GM18868 (cell line): ENCODE results near the gene EPN2.
"Not testable (repeated sequence)": the region's sequence is repeated elsewhere in the genome, so short reads cannot be mapped to it uniquely, and the experiment has no call there.

Experiments
- ATAC-seq: cut with Tn5 transposase; IDR thresholded peaks from one replicate; pipeline ENCODE4 v1.9.1; 2021; ENCODE audit warnings: mild to moderate bottlenecking, moderate library complexity; ENCODE audit not compliant: unreplicated experiment

EPN2 gene

DNA sequence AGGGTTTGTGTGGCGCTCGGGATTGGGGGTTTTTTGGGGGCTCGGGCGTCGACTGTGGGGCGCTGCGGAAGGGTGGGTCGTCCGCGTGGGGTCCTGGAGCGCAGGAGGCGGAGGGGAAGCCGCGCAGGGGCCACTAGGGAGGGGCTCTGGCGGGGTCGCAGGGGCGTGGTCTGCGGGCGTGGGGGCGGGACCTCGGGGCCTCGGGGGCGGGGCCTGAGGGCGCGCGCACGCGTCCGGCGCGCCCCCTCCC lies at the start of gene EPN2:
EPN2 (plus strand) TSS at position 228 of the 250 bp plus-strand sequence. CDS start 45,754 bp downstream, outside the sequence.
- not testable (repeated sequence) for ATAC-seq

DNA sequence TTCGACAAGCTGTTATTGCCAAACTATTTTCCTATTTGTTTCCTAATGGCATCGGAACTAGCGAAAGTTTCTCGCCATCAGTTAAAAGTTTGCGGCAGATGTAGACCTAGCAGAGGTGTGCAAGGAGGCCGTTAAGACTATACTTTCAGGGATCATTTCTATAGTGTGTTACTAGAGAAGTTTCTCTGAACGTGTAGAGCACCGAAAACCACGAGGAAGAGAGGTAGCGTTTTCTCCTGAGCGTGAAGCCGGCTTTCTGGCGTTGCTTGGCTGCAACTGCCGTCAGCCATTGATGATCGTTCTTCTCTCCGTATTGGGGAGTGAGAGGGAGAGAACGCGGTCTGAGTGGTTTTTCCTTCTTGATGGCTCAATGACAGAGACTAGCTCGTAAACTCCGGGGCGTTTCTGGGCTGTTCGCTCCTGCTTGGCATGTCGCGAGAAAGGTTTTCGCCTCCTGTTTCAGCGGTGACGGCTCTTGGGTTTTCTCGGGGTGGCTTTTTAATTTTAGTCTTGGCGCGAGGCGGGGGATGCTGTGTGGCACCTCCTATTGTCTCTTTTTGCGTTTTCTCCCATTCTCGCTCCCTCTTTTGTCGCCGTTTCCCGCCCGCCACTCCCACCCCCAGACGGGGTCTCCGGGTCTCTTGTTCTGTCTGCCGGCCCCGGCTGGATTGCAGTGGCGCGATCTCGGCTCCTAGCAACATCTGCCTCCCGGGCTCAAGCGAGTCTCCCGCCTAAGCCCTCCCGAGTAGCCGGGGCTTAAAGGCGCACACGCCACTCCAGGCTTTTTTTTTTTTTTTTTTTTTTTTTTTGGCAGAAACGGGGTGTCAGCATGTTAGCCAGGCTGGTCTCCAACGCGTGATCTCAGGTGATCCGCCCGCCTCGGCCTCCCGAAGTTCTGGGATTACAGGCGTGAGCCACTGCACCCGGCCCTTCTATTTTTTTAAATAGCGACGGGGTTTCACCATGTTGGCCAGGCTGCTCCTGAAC lies 49.0 kb upstream of the EPN2 start:
- ATAC-seq, result not testable (repeated sequence)

DNA sequence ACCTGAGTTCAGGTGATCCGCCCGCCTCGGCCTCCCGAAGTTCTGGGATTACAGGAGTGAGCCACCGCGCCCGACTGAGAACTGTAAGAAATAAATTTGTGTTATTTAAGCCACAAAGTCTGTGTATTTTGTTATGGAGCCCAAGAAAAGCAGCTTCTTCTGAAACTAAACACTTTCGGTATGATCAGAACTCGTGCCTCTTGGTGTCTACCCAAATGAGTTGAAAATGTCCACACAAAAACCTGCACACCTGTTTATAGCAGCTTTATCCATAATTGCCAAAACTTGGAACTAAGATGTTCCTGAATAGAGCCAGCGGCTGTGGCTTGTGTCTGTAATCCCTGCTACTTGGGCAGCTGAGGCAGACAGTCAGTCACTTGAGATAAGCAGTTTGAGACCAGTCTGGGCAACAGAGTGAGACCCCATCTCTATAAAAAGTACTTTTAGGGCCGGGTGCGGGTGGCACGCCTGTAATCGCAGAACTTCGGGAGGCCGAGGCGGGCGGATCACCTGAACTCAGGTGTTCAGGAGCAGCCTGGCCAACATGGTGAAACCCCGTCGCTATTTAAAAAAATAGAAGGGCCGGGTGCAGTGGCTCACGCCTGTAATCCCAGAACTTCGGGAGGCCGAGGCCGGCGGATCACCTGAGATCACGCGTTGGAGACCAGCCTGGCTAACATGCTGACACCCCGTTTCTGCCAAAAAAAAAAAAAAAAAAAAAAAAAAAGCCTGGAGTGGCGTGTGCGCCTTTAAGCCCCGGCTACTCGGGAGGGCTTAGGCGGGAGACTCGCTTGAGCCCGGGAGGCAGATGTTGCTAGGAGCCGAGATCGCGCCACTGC lies 48.1 kb upstream of the EPN2 start:
- ATAC-seq, result not testable (repeated sequence)

DNA sequence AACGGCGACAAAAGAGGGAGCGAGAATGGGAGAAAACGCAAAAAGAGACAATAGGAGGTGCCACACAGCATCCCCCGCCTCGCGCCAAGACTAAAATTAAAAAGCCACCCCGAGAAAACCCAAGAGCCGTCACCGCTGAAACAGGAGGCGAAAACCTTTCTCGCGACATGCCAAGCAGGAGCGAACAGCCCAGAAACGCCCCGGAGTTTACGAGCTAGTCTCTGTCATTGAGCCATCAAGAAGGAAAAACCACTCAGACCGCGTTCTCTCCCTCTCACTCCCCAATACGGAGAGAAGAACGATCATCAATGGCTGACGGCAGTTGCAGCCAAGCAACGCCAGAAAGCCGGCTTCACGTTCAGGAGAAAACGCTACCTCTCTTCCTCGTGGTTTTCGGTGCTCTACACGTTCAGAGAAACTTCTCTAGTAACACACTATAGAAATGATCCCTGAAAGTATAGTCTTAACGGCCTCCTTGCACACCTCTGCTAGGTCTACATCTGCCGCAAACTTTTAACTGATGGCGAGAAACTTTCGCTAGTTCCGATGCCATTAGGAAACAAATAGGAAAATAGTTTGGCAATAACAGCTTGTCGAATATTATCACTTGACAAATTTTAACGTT lies 47.3 kb upstream of the EPN2 start:
- not testable (repeated sequence) for ATAC-seq

DNA sequence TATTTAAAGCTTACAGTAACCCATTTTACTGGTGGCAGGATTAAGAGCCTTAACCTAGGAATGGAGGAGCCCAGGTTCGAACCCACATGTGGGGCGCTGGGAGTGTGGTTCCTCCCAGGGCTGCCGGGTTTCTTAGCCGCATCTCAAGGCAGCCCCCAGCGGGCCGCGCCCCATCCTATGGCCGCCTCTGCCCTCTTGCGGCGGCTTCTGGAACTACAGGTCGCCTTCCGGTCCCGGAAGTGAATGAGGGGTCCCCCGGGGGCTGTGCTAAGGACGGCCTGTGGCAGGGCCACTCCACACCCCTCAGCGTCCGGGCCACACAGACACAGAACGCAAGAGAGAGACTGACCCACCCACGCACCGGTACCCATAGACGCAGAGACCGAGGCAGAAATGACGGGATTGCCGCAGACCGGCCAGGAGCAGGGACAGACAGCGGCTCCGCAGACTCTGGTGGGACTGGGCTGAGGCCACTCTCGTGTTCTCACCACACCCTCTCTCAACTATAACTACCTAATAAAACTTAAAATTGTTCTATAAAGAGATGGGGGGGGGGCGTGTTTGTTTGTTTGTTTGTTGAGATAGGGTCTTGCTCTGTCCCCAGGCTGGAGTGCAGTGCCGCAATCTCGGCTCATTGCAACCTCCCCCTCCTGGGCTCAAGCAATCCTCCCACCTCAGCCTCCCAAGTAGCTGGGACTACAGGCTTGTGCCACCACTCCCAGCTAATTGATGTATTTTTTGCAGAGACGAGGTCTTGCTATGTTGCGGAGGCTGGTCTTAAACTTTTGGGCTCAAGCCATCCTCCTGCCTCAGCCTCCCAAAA lies 40.6 kb upstream of the EPN2 start:
- peak; percentile 86 for ATAC-seq

DNA sequence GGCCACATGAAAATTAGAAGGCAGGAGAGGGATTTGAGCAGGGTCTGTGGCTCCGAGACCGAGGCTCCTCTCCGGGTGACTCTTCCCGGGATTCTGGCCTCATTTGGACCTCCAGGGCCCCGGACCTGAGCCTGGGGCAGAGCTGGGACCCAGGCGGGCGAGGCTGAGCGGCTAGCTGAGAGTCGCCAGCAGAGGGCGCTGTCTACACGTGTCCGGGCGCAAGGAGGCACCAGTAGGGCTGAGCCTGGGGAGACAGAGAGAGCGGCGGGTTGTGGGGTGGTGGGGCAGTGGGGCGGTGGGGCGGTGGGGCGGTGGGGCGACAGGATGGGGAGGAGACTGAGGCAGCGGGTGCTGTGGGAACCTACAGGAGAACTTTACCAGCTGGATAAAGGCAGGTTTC lies 34.7 kb upstream of the EPN2 start:
- peak; percentile 70 for ATAC-seq

DNA sequence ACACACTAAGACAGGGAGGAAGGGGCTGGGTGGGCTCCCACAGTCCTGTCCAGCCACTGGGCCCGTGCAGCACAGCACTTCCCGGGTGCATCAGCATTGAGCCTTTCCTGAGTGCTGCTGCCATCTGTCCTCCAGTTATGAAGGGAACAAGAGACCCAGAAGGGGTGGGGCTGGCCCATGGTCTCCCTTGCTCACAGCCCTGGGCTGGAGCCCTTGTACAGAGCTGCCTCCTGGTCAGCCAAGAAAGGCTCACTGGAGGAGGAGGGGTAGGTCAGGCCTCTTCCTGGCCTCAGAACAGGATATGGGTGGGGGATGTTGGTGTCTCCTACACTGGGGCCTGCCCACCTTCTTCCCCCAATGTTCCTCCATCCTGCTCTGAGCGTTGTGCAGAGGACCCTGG lies 33.7 kb upstream of the EPN2 start:
- not testable (repeated sequence) for ATAC-seq

DNA sequence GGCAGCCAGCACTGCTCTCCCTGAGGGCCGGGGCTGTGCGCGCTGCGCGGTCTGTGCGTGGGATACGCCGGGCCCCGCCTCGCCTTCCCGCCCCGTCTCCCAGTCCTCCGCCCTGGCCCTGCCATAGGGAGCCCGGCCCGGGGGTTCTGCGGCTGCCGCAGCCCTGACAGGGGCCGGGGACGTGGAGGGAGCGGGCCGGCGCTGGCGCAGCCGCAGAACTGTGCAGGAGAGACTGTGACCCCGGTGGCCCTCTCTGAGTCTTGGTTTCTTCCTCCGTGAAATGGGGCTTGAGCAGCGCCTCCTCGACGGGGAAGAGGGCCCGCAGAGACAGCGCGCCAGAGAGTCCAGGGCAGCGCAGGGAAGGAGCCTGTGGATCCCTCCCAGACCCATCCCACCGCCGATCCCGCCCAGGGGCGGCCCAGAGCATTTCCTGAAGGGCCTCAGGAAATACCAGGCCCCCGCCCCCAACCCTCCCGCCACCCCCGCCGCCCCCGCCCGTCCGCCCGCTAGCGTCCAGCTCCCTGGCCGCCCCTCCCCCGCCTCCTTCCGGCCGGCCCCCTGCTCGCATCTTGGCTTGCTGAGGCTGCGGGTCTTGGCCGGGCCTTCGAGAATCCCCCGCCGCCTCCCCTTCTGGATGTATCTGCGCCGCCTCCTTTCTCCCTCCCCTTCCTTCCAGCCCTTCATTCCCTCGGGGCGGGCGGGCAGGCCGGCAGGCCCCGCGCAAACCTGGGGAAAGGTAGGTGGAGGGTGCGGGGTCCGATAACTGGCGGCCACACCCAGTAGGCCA lies 21.9 kb upstream of the EPN2 start:
- not testable (repeated sequence) for ATAC-seq

DNA sequence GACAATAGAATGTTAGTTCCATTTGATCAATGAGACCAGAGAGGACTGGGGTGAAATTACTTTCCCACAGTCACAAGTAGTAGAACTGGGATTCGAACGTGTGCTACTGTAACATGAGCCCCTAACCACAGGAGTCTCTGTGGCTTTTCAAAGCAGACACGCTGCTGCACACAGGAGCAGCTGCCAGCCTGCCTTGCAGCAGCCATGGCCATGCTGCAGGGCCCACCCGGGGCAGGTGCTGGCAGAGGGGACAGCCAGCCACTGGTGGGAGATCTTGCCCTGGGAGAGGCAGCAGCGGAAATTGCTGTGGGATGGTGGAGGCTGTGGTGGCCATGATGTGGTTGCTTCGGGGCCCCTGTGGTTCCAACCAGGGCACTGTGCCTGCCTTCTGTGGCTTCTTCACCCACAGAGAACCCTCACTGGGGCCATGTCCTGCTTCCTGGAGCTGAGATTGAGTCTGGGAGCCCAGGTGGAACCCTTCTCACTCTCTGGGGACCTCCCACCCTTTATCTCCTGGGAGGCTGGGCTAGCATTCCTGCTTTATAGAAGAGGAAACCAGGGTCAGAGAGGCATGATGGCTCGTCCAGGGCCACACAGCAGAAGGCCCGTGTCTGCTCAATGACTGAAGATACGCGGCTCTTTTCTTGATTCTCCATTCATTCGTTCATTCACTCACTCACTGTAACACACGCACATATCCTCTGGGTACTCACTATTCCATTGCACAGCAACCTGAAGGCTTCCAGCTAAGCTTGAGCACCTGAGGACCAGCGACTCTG lies 20.8 kb upstream of the EPN2 start:
- ATAC-seq, result peak; percentile 49

DNA sequence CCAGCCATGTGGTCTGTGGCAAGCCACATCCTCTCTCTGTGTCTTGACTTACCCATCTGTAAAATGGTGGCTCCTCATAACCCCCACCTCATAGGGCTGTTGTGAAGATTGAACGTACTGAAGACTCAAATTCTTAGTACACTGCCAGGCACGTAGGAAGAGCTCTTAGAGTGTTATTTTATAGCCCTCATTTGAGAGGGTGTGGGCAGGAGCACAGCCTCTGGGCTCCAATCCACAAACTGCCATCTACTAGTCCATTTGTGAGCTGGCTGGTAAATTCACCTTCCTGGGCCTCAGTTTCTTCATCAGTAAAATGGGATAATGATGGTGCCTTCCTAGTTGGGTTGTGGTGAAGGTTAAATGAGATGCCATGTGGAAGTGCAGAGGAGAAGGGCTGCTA lies 18.3 kb upstream of the EPN2 start:
- ATAC-seq, result not testable (repeated sequence)

DNA sequence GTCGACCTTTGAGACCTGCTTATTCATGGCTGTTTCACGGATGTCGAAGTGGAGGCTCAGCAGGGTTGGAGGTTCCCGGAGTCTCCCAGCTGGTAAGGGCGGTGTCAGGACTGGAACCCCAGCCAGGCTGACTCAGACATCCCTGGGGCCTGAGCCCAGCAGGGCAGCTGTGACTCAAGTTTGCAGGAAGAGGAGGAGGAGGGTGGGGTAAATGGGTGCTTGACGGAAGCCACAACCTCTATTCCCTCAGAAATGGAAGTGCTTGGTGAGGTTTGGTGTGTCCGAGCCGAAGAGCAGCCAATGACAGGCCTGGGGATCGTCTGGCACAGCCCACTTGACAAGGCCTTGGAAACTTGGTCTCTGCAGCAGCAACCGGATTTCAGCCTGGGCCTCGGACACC lies 17.8 kb upstream of the EPN2 start:
- not testable (repeated sequence) for ATAC-seq

DNA sequence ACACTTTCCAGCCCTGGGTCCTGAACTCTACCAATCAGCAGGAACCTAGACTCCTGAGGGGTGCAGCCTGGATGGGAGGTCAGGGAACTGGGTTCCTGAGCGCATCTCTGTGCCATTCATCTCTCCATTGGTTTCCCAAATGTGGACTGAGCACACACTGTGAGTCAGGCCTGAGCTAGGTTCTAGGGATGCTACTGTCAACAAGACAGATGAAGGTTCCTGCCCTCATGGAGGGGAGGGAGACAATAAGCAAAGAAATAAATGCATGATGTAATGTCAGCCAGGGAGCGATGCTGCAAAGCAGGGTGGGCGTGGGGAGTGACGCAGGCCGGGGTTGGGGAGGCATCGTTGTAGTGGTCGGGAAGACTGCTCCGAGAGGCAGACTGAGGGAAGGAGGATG lies 17.0 kb upstream of the EPN2 start:
- not testable (repeated sequence) for ATAC-seq

DNA sequence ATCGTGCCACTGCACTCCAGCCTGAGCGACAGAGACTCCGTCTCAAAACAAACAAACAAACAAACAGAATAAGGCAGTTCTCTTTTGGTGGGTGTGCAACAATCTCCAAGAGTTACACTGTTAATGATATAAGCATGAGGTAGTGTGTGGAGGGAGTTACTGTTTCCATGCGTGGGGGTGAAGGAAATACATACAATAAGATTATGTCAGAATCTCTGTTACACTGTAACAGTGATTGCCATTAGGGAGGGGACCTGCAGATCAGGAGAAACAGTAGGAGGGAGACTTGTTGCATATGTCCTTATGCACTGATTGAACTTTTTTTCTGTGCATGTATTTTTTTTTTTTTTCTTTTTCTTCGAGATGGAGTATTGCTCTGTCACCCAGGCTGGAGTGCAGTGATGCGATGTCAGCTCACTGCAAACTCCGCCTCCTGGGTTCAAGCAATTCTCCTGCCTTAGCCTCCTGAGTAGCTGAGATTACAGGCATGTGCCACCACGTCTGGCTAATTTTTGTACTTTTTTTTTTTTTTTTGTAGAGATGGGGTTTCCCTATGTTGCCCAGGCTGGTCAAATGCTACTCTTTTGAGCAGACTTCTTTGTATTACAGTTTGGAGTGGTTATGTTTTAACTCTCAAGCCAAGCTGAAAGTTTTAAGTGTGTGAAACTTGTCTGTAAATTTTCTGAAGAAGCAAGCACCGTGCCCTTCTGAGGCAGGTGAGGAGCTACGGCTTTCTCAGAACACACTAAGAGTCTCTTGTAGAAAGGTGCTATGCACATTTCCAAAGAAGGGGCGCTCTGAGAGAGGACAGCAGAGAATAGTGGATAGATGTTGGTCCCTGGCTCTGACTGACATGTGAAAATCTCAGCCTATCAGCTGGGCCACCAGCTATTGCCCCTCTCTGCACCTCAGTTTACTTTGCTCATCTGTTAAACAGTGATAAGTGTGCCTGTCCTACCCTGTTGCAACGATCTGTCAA lies 10.3 kb upstream of the EPN2 start:
- peak; percentile 51 for ATAC-seq

DNA sequence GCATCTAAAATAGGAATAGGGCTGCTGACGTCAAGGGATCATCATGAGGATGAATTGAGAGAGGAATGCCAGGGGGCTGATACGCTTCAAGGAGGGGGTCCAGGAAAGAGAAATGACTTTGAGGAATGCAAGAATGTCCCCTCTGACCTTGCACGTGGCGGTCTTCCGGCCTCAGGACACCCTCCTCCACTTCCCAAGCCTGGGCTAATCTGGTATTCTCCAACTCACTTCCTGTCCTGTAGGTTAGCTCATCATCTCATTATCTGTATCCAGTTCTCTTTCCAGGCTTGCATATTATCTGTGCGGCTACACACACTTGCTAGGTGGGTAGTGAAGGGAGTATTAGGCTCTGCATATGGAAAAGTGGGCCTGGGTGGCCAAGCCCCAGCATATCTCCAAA lies 2.5 kb upstream of the EPN2 start:
- not testable (repeated sequence) for ATAC-seq

DNA sequence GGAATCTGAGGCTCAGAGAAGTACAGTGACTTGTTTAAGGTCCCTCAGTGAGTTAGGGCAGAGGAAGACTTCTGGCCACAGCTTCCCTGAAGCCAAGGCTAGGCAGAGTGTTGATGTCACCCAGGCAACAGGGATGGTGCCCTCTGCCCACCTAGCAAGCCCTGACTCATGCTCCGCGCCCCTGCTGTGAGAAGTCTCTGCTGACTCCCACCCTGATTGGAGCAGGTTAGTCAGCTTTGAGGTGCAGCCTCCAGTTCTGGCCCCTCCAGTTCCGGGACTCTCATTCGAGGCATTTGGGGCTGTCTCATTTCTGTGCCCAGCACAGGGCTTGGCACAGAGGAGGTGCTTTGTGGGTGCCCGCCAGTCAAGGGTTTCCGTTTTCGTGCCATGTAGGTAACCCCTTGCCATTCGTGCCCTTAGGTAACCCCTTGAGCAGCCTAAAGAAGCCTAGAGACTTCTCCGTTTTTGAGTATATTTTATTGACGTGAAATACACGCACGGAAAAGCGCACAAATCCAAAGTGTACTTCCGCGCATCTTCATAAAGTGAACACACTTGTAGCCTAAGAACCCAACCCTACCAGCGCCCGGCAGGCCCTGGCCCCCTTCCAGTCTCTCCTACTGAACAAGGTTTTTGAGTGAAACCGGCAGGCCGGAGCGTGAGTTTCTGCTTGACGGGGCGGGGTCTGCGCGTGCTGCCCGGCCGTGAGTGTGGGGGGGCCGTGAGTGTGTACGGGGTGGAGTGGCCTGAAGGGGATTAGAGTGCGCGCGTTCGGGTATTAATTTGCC lies 621 bp upstream of the EPN2 start:
- ATAC-seq, result peak; percentile 45

DNA sequence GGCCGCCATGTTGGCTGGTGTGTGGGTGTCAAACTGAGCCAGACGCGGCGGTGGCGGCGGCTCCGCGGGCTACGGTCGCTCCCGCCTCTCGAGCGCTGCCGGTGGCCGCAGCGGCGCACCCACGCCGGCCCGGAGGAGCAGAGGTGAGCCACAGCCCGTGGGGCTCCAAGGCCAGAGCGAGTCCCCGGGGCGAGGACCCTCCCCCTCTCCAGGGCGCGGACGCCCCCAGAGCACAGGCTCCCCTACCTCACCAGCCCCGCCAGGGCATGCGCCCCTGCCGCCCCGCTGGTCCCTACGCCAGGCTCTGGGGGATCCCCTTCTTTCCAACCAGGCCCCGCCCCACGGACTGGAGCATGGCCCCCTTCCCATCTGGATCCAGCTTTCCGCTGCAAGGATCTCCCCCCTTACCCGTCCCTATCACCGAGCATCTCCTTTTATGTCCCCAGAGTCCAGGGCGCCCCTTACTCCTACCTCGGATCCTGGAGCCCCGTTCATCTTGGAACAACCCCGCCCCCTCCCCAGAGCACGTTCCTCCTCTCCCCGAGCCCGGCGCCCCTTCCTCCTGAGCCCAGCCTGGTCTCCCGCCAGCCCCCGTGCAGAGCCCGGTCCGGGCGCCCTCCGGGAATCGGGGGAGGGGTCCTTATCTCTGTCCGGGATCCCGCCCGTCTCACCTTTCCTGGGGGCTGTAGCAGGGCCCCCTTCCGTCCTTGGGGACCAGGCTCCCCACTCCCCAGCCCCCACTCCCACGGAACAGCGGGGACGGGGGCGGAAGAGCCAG lies 412 bp downstream of the EPN2 start:
- peak; percentile 75 for ATAC-seq
